OCI-M2 (cell line): ENCODE measurements around the gene SYNGR3.
"Not testable (repeated sequence)": the region's sequence is repeated elsewhere in the genome, so short reads cannot be mapped to it uniquely, and the experiment has no call there.

ENCODE experiments used
- DNase-seq: peaks from one replicate; lab custom pipeline; 2025; ENCODE audit not compliant: unreplicated experiment; lab: John Stamatoyannopoulos, UW

The SYNGR3 gene, protein sequence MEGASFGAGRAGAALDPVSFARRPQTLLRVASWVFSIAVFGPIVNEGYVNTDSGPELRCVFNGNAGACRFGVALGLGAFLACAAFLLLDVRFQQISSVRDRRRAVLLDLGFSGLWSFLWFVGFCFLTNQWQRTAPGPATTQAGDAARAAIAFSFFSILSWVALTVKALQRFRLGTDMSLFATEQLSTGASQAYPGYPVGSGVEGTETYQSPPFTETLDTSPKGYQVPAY

DNA sequence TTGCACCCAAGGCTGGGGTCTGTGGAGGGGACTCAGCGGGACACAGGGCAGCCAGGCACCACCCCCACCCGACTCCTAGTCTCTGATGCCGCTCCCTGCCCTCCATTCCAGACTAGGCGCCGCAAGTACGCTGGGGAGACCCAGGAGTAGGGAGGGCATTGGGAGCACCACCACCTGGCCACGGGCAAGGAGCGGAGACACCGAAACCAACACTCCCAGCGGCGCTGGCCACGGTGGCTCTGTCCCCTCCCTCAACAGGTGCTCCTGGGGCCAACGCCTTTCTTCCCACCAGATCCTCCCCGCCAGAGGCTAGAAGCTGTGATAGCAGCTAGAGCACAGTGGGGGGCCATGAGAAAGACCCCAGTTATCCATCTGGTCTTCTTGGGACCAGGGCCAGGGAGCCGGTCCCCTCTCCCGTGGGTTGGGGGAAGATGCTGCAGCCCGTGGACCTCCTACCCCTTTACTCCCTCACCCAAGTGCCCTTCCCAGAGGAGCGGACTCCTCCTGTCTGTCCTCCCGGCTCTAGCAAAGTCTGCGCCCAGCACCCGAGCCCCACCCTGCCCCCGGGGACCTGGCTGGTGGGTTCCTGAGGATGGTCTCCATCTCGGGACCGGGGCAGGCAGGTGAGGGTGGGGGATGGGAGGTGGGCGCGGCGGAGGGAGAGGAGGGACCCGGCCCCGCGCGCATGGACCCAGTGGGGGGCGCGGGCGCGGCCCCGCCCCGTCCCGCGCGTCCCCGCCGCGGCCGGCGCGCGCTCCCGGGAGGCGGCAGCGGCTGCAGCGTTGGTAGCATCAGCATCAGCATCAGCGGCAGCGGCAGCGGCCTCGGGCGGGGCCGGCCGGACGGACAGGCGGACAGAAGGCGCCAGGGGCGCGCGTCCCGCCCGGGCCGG is at the start of gene SYNGR3:
Gene SYNGR3, plus strand, starts transcription at position 762 of the 892 bp plus-strand sequence. CDS start 133 bp downstream, outside the sequence.
- no peak for DNase-seq

DNA sequence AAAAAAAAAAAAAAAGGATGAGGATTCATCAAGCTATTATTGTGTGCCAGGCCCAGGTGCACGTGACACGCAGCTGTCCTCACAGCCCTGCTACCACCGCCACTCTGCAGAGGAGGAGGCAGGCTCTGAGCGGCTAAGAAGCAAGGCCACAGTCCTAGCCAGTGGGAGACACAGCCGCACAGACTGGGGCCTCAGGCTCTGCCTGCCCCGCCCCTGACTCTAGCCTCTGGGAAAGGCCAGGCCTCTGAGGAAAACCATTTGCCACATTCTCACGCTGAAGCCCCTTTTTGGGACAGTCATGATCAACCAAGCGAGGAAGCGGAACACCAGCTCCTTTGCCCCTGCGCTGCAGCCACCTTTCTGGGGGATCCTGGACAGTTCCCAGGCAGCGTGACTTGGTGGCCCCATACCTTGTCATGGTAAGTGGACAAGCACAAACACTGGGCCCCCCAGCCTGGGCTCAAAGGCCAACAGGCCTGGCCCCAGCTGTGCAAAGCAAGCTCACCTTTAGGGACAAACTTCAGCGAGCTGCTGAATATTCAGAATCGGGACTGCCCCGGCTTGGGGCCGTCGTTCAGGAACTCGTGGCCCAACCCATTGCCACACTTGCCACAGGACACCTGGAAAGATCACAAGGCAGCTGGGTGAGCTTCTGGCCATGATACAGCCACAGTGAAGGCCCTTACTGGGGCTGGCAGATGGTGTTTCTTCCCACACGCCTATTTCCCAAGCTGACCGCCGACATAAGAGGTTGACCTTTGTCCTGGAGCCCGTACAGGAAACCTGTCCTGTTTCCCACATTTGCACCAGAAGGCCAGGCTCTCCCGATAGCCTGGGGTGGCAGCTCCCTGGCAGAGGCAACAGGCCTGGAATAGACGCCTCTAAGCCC is 49.3 kb upstream of the SYNGR3 start:
- DNase-seq: no peak

DNA sequence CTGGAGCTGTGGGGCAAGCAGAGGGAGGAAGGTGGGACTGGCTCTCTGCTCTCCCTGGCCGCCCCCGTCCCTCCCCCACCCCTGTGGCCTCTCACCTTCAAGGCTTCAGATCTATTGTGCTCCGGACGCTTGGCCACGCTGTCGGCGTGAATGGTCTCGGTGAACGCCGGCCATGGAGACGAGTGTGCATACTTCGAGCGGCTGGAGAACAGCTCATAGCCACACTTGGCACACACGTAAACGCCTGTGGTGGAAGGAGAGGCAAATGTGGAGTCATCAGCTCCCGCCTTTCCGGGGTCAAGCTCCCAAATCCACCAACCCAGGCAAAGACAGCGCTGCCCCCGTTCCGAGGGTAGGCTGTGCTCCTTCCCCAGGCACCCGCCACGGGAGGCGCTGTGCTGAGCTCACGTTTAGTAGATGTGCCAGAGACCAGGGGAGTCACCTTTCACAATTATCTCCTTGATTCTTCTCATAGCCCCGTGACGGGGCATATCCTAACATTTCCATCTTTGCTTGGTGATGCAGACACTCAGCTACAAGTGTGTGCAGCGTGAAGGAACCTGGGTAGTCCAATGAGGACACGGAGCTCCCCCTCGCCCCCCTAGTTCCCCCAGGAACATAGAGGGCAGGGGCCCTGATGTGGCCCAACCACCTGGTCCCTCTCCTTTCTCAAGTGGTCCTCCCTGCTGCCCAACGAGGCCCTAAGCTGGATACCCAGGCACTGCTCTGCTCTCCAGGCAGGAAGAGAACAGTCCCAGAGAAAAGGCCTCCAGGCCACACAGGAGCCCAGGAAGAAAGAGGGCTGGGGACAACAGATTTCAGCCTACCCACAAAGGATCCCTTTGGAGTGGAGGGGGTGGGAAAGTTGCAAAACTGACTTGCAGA is 48.4 kb upstream of the SYNGR3 start:
- DNase-seq: no peak

DNA sequence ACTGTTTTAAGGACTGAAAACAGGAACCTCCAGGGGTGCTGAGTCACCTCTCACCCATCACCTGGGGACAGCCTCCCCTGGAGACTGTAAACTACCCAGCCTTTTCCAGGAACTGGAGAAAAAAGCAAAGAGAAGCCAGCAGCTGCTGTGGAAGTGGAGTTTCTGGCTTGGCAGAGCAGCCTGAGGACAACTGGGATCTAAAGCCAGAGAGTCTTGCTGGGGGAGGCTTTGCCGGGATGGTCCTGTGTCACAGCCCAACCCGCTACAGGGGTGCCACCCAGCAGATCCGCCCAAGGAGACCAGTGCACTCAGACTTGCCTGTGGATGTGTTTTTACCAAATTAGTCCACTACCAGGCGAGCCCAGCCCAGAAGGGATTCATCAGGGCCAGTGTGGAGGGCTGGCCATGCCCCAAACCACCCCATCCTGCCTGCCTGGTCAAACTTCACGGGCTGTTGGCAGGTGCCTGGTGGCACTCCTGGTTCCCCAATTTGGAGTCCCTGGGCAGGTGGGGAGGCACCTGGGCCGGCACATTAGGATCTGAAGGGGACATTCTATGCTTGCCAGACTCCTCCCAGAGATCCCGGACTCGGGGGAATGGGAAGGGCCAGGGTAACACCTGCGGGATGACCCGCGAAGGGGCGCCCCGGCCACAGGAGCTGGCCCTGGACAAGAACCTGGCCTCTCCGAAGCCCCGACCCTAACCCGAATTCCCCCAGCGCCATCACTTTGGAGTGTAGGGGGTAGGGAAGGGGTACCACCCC is 47.5 kb upstream of the SYNGR3 start:
- no peak for DNase-seq

DNA sequence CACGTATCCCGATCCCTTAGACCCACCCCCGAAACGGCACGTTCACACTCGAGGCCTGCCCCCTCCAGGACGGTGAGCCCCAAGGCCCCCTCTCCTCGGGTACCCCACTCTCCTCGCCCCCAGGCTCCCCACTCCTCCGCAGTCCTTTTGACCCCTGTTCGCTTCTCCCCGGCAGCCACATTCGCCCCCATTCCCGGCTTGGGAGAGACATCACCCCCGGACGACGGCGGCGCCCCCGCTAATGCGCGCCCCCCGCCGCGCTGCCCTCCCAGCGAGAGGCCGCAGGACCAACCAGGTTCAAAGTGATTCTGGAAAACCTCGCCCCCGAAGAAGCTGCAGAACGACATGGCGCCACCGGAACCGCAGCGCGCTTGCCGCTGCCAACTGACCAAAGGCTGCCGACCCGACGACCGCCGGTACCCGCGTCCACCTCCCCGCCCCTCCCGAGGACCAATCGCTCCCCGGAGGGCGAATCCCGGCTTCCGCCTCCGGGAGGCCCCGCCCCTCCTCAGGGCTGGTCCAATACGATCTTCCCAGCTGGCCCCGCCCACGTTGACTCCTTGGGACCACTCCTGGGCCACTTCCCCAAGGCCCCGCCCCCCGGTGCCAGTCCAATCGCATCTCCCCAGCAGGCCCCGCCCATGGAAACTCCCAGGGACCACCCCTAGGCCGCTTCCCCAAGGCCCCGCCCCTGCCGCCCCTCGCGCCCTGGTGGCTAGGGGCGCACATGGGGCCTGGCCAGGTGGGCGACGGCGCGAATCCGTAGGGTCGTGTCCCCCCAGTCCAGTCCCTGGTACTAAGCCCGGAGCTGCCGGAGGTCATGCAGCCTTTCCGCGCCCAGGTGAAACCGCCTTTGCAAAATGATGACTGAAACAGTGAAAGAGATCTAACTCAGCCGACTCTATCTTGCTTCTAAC is 46.7 kb upstream of the SYNGR3 start, which contains the start of gene MSRB1:
Gene MSRB1, minus strand, starts transcription at position 390 of the 917 bp plus-strand sequence. Its CDS starts 43 bp downstream, at position 347.
- DNase-seq: peak; percentile 84

DNA sequence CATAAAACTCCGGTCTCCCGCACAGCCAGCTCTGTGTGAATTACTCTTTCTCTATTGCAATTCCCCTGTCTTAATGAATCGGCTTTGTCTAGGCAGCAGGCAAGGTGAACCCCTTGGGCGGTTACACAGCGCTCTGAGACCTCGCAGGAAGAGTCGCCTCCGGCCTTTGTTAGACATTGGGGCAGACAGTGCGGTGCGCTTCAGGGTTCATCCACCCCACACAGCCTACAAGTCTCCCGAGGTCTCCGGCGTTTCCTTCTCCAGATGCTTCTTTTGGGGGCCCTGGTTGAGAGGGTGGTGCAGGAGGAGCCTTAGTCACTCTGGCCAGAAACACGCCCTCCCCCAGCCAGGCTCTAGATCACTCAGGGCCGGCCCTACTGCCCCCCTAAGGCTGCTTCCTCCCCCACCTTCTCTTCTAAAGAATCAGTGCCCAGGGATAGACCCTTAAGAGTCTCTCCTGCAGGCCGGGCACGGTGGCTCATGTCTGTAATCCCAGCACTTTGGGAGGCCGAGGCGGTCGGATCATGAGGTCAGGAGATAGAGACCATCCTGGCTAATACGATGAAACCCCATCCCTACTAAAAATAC is 45.1 kb upstream of the SYNGR3 start:
- no peak for DNase-seq

DNA sequence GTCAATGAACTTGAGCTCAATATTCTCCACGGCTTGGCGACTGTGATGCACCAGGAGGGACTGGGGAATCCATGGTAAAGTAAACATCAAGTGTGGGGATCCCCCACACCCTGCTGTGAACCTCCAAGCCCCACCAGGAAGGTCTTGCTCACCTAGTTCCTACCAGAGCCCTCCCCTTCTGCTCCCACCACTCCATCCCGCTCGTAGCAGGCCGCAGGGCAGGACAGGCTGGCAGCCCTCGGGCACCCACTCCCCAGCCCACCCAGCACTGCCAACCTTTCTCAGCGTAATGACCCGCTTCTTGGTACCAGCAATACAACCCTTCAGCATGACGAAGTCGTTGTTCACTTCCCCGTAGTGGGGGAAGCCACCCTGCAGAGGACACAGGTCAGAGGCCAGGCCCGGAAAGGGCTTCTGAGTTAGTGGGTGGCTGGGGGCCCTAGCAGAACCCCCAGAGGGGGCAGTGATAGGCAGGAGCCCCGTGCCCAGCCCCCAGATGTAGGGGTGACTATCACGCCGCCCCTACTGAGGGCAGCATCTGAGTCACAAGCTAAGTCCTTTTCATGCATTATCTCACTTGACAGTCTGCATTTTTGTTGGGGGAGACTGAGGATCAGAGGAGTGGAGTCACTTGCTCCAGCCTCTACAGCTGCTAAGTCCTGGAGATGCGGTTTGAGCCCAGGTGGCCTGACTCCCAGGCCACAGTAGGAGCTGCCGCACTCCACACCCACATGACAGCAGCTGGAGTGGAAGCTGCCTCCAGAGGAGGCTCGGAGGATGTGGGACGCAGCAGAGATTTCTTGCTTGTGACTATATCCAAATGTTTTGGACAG is 44.0 kb upstream of the SYNGR3 start:
- DNase-seq: no peak

DNA sequence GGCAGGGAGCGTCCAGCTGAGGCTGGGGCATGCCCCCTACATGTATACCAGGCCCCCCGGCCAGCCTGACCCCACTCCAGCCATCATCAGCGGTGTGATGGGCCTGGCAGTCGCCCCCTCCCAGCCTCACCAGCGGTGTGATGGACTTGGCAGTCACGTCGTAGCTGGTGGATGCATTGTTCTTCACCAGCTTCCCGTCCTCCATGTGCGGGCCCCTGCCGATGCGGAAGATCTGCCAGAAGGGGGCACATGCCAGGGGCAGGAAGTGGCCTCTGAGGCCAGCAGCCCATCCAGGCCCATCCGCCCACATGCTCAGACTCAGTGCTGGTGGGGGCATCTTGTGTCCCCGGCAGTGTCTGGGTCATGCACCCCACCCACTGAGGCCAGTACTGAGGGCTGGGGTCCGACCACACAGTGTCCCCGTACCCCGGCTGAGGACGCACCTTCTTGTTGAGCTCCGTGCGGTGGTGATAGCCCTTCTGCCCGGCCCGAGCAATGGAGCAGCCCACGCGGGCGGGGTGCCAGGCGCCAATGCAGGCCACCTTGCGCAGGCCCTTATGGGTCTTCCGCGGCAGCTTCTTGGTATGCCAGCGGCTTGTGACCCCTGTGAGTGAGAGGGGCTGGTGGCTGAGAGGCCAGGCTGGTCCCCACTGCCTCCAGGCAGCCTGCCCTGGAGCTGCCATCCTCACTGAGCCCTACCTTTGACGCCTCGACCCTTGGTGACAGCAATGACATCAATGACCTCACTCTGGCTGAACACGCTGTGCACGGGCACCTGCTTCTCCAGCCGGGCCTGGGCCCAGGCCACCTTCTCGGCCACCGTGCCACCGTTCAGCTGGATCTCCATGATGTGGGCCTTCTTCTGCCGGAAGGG is 43.0 kb upstream of the SYNGR3 start:
- no peak for DNase-seq

DNA sequence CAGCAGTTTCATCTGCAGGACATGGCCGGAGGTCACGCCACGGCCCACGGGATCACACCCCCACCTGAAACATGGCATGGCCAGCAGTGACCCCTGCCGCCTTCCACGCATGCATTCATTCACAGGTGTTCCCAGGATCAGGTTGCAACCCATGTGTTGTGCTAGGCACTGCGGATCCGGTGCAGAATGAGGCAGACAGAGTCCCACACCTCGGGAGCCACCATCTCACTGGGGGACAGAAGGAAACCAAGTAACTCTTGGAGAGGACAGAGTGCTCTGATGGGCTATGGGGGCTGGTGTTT is 42.5 kb upstream of the SYNGR3 start:
- no peak for DNase-seq

DNA sequence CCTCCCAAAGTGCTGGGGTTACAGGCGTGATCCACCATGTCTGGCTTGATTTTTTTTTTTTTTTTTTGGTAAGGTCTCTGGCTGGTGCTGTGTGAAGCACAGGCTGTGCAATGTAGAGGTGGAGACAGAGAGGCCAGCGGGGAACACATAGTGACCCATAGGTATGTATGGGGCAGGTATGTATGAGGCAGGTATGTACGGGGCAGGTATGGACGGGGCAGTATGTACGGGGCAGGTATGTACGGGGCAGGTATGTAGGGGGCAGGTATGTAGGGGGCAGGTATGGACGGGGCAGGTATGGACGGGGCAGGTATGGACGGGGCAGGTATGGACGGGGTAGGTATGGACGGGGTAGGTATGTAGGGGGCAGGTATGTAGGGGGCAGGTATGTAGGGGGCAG is 40.3 kb upstream of the SYNGR3 start:
- DNase-seq: no peak

DNA sequence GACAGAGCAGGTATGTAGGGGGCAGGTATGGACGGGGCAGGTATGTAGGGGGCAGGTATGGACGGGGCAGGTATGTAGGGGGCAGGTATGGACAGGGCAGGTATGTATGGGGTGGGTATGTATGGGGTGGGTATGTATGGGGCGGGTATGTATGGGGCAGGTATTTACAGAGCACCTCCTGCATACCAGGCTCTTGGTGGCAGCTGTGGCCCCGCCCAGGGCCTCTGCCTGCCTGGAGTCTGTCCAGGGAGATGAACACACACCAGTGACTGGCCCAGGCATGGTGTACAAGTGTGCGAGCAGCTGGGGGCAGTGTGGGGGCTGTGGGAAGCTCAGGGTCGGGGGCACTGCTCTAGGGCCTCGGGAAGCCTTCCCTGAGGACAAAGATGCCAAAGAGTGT is 39.7 kb upstream of the SYNGR3 start:
- no peak for DNase-seq

DNA sequence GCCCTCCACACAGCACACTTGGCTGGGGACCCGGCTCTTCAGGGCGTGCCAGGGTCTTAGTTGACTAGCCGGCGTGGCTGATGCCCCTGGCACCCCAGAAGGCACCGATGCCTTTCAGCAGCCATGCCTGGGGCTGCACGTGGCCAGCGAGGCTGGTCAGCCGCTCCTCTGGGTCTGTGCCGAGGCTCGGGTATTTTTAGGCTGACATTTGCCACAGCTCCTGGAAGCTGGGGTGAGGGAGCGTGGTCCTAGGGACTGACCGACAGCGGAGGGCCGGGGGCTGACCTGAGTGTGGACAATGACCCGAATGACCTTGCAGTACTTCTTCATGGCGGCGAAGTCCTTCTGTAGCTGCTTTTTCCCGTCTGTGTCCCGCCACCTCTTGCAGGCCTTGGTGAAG is 39.2 kb upstream of the SYNGR3 start:
- no peak for DNase-seq

DNA sequence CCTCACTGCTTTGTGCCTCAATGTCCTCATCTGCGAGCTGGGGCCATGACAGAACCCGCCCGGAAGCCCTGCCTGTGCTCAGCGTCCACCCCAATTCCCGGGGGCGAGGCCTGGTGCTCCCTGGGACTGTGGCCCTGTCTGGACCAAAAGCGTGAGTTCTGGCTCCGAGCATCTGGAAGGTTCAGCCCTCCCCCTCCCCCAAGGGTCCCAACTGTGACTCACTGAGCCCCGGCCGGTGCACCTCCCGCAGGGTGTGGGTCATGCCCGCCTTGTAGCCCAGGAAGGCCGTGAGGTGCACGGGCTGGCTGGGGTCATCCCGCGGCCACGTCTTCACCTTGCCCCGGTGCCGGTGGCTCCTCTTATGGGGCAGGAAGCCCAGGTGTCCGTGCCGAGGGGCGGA is 36.0 kb upstream of the SYNGR3 start:
- no peak for DNase-seq

DNA sequence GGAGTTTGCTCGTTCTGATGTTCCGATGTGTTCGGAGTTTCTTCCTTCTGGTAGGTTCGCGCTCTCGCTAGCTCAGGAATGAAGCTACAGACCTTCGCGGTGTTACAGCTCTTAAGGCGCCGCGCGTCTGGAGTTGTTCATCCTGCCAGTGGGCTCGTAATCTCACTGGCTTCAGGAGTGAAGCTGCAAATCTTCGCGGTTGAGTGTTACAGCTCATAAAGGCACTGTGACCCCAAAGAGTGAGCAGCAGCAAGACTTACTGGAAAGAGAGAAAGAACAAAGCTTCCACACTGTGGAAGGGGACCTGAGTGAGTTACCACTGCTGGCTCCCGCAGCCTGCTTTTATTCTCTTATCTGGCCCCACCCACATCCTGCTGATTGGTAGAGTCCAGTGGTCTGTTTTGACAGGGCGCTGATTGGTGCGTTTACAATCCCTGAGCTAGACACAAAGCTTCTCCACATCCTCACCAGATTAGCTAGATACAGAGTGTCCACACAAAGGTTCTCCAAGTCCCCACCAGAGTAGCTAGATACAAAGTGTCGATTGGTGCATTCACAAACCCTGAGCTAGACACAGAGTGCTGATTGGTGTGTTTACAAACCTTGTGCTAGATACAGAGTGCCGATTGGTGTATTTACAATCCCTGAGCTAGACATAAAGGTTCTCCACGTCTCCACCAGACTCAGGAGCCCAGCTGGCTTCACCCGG is 32.2 kb upstream of the SYNGR3 start:
- DNase-seq: not testable (repeated sequence)

DNA sequence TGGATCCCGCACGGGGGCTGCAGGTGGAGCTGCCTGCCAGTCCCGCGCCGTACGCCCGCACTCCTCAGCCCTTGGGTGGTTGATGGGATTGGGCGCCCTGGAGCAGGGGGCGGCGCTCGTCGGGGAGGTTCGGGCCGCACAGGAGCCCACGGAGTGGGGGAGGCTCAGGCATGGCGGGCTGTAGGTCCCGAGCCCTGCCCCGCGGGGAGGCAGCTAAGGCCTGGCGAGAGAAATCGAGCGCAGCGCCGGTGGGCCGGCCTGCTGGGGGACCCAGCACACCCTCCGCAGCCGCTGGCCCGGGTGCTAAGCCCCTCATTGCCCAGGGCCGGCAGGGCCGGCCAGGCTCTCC is 31.7 kb upstream of the SYNGR3 start:
- DNase-seq: not testable (repeated sequence)

DNA sequence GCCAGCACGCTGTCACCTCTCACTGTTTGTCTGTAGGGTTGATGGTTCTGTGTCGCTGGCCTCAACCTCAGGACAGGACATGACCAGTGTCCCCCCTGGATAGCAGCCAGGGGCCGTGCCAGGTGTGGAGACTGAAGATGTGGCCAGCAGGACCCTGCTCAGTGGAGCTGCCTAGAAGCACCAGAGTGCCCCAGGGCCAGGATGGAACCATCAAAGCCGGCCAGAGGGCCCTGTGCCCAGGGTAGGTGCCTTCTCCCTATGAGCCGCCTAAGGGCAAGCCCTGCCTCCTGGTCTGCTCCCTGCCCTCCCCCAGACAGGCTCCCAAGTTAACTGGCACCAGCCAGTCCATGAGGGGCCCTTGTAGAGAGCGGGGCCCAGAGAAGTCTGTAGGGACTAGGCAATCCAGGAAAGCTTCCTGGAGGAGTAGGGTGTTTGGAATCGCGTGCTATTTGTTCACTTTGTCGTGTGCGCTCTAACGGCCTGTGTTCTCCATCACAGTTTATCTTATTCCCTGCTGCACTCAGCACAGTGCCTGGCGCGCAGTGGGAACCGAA is 31.0 kb upstream of the SYNGR3 start:
- no peak for DNase-seq
